KOPT-K1 (cell line): ENCODE data around the gene UVRAG.
"Not testable (repeated sequence)": the region's sequence is repeated elsewhere in the genome, so short reads cannot be mapped to it uniquely, and the experiment has no call there.

Source experiments
- H3K27ac ChIP-seq: fragments of 200-600 bp; sonication (generic); 2 replicates; pipeline ENCODE4 v1.5.1; 2016; ENCODE audit warnings: antibody characterized with exemption, mild to moderate bottlenecking, low read depth, low read length; ENCODE audit not compliant: poor library complexity, severe bottlenecking
- H3K36me3 ChIP-seq: fragments of 200-600 bp; sonication (generic); 2 replicates; pipeline ENCODE4 v1.5.1; 2017; ENCODE audit warnings: antibody characterized with exemption, mild to moderate bottlenecking, low read length, moderate library complexity; ENCODE audit not compliant: insufficient read depth
- H3K9me3 ChIP-seq: fragments of 200-600 bp; sonication (generic); 2 replicates; pipeline ENCODE4 v1.5.1; 2017; ENCODE audit warnings: antibody characterized with exemption, low read length, mild to moderate bottlenecking; ENCODE audit not compliant: insufficient read depth, poor library complexity, severe bottlenecking

UVRAG gene

DNA sequence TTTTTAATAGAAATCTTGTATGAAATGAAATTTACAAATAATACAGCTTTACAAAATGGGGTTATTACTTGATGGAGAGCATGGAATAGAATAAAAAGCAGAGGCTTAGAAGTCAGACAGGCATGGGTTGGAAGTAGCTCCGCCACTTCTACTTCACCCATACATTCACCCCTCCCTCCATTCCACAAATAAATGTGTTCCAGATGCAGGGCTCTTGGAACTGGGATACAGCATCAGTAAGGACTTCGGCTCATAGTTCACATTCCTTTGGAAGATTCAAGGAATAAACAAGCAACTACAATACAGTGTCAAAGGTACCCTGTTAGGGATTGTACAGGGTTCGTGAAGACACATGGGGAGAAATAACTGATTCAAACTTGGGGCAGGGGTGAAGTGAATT, 234.5 kb downstream of the UVRAG start:
- H3K9me3 ChIP-seq: peaks cover 47% of the 10 kb centered on the region
- peaks cover 27% of the 10 kb centered on the region for H3K36me3 ChIP-seq
- no peak overlapping the region for H3K27ac ChIP-seq

DNA sequence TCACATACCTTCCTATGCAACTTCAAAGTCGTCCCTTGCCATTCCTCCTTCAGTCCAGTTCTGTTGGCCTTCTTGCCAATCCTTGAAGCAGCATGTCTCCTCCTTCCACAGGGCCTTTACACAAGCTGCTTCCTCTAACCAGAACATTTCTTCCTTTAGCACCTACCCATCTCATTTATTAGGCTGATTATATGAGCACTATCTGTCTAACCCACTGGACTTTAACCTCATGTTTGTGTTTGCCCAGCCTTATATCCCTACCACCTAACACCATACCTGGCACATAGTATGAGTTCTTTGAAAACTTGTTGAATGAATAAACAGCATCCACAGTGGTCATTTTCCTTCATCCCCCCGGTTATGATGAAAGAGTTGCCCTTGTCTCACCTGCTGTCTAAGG, 236.9 kb downstream of the UVRAG start:
- Histone ChIP-seq H3K27ac (no peak overlapping the region), H3K36me3 (peaks cover 27% of the 10 kb centered on the region), H3K9me3 (peaks cover 41% of the 10 kb centered on the region)

DNA sequence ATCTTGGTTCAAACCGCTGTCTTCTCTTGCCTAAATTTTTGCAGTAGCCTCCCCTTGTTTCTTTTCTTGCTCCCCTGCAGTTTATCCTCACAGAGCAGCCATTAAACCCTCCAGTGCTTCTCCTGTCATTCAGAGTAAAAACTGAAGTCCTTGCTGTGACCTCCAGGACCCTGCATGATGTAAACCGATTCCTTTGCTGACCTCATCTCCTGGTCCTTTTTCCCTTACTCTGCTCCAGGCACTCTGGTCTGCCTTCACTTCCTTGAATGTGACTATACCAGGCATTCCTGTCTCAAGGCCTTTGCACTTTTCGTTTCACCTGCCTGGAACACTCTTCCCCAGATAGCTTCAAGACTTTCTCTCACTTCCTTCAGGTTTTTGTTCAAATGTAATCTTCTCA, 239.3 kb downstream of the UVRAG start:
- H3K27ac ChIP-seq: no peak overlapping the region
- peaks cover 9% of the 10 kb centered on the region for H3K36me3 ChIP-seq
- peaks cover 17% of the 10 kb centered on the region for H3K9me3 ChIP-seq

DNA sequence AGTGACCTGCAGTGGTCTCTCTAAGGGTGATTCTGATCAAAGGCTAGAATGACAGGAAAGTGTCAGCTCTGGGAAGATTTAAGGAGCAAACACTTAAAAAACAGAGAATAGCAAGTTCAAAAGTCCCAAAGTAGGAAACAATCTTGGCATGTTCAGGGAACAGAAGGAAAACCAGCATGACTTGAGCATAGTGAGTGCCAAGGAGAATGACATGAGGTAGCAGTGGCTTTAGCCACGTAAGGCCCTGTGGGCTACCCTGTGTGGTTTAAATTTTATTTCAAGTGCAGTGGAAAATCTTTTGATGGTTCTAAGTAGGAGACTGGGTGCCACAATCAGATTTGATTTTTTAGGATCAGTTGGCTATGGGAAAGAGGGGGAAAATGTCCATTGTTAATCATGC, 241.9 kb downstream of the UVRAG start:
- Histone ChIP-seq H3K36me3 (0 out of 2 replicates have a peak, but pooled peaks cover 3% of the 10 kb centered on the region), H3K27ac (no peak overlapping the region), H3K9me3 (peaks cover 5% of the 10 kb centered on the region)

DNA sequence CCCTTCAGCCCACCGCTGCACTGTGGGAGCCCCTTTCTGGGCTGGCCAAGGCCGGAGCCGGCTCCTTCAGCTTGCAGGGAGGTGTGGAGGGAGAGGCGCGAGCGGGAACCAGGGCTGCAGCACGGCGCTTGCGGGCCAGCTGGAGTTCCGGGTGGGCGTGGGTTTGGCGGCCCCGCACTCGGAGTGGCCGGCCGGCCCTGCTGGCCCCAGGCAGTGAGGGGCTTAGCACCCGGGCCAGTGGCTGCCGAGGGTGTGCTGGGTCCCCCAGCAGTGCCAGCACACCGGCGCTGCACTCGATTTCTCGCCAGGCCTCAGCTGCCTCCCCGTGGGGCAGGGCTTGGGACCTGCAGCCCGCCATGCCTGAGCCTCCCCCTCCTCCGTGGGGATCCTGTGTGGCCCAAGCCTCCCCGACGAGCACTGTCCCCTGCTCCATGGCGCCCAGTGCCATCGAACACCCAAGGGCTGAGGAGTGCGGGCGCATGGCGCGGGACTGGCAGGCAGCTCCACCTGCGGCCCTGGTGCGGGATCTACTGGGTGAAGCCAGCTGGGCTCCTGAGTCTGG, 245.5 kb downstream of the UVRAG start:
- not testable (repeated sequence) for H3K27ac ChIP-seq, H3K36me3 ChIP-seq, H3K9me3 ChIP-seq

DNA sequence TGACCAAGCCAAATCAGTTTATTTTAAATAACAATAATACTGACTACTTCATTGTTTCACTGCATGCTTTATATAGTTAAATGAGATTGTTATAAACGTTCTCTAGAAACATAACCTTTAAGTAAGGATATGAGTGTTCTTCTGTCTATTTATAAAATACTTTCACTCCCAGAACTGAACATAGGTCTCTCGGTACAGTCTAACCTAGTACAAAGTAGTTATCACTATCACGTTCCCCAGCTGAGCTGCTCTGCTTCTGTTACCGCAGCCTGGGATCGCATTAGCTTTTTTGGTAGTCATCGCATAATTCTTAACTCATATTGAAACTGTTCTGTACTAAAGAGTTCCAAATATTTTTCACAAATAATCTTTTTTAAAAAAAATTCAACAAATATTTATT, 247.7 kb downstream of the UVRAG start:
- Histone ChIP-seq H3K27ac (no peak overlapping the region), H3K9me3 (no peaks in the 10 kb centered on the region), H3K36me3 (peaks cover 23% of the 10 kb centered on the region)

DNA sequence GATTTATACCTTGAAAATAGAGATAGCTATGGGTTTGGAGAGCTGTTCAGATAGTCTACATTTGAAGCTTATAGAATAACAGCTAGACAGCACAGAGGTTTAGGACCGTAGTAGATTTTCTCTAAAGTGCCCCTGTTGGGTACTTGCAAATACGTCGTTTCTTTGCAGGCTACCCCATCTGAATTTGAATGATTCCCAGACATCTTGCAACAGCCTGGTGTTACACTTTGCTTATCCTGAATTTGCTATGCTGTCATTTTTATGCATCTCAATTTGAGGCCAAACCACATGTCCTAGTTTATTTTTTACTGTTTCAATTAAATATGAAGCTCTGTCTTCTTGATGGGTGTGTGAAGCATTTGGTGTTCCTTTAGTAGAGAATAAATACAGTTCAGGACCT, 249.2 kb downstream of the UVRAG start:
- Histone ChIP-seq H3K9me3 (no peaks in the 10 kb centered on the region), H3K27ac (no peak overlapping the region), H3K36me3 (peaks cover 26% of the 10 kb centered on the region)

DNA sequence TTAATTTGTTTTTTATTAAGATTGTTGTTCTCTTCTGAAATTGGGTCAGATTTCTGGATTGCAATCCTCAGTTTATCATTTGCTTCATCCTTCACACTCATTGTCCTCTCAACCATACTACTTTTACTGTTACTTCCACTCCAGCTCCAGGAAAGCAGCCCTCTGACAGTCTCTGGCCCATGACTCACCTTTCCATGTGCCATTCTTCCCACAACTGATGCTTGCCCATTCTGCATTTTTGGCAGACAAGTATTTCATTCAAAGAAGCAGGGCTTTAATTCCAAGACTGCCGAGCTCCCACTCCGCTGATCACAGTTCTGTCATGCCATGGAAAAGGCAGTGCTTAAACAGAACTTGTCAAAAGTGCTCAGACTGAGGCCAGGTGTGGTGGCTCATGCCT, 252.1 kb downstream of the UVRAG start:
- peaks cover 33% of the 10 kb centered on the region for H3K36me3 ChIP-seq
- H3K9me3 ChIP-seq: no peaks in the 10 kb centered on the region
- no peak overlapping the region for H3K27ac ChIP-seq

DNA sequence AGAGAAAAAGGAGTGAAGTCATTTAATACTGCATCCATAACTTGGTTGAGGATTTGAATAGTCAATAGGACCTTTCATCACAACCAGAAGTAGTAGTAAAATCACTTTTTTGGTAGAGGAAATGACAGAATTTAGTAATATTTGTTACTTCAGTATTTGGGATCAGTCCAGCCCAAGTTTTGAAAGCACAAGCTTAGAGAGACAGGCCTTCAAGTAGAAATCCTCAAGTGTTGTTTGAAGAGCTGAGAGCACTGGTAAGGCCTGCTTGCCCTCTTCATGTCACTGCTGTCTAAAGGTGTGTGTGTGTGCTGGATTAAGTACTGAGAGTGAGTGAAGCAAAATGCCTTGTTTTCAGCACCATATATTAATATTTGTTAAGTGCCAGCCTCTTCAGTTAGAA, 254.0 kb downstream of the UVRAG start:
- no peaks in the 10 kb centered on the region for H3K9me3 ChIP-seq
- no peak overlapping the region for H3K27ac ChIP-seq
- H3K36me3 ChIP-seq: peaks cover 33% of the 10 kb centered on the region

DNA sequence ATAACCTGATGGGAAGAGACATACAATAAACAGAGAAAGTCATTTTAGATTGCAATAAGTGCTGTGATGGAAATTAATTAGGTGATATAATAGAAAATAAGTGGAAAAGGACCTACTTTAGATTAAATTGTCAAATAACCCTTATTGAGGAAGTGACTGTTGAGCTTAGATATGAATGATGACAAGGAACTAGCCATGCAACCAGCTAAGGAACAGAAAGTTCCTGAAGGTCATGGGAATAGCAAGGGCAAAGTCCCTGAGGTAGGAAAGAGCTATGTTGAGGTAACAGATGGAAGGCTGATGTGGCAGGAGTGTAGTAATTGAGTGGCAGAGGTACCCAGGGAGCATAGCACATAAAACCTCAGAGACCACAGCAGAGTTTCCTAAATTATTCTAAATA, 256.1 kb downstream of the UVRAG start:
- Histone ChIP-seq H3K36me3 (peaks cover 27% of the 10 kb centered on the region), H3K27ac (no peak overlapping the region), H3K9me3 (peaks cover 4% of the 10 kb centered on the region)

DNA sequence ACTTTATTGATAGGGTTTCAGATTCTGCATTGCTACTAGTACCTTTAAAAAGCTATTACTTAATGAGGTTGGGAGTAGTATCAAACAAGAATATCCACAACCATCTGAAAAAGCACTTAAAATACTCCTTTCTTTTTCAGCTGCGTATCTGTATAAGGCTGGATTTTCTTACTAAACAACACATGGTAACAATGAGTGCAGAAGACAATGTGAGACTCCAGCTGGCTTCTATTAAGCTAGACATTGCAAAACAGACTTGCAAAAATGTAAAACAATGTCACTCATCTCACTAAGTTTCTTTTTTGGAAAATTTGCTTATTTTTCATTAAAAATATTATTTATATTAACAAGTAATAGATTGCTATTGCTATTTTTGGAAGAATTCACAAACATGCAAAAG, 258.7 kb downstream of the UVRAG start:
- Histone ChIP-seq H3K36me3 (peaks cover 6% of the 10 kb centered on the region; the same call in 1 of the 2 replicates), H3K27ac (no peak overlapping the region), H3K9me3 (peaks cover 4% of the 10 kb centered on the region)

DNA sequence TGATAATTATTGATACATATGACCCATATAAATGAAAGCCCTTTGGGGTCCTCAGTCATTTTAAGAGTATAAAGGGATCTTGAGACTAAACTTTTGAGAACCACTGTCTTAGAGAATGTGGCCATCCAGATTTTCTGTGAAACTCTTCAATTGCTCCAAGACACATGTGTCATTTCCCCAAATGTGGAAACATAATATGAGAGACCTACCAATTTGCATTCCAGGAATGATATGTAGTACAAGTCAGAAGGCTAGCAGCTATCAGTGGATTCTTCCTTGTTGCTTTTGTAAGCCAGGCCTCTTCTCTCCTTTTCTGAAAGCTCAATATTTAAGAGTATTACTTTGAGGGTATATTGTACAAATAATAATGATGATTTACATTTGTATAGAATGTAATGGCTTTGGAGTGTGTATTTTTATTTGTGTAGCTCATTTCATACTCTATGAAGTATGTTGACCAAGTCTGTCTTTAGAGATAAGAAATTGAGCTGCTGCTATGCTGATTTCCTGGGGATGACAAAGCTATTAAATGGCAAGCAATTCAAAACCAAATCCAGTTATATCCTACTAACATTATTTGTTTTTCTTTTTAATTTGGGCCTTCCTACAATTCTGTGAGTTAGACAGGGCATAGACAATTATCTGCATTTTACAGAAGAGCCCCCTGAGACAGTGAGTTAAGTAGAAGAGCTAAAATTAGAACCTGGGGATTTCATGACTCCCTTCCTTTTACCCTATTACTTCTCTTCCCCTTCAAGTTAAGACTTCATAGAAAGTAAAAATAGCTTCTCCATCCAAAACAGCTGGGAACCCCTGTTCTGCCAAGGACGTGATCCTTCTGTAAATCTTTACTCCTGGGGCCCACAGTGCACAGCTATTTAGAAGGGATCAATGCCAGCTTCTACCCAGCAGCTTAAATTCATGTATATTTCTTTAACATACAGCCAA, 259.4 kb downstream of the UVRAG start:
- H3K36me3 ChIP-seq: 0 out of 2 replicates have a peak, but pooled peaks cover 8% of the 10 kb centered on the region
- no peak overlapping the region for H3K27ac ChIP-seq
- H3K9me3 ChIP-seq: peaks cover 4% of the 10 kb centered on the region

DNA sequence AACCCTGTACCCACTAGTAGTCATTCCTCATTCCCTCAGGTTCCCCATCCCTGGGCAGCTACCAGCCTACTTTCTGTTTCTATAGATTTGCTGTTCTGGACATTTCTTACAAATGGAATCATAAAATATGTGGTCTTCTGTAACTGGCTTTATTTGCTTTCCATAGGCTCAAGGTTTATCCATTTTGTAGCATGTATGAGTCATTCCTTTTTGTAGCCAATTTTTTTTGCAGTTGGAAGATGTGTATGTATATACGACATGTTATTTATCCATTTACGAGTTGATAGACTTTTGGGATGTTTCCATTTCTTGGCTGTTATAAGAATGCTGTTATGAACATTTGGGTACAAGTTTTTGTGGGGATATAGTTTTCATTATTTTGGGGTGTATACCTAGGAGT, 260.7 kb downstream of the UVRAG start:
- no peak overlapping the region for H3K27ac ChIP-seq
- 0 out of 2 replicates have a peak, but pooled peaks cover 5% of the 10 kb centered on the region for H3K36me3 ChIP-seq
- H3K9me3 ChIP-seq: peaks cover 4% of the 10 kb centered on the region

DNA sequence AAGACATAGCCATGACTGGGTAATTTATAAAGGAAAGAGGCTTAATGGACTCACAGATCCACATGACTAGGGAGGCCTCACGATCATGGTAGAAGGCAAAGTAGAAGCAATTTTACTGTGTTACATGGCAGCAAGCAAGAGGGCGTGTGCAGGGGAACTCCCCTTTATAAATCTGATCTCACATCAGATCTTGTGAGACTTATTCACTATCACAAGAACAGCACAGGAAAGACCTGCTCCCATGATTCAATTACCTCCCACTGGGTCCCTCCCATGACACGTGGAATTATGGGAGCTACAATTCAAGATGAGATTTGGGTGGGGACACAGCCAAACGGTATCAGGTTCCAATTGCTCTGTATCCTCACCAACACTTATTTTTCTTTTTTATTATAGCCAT, 261.2 kb downstream of the UVRAG start:
- not testable (repeated sequence) for H3K9me3 ChIP-seq, H3K27ac ChIP-seq, H3K36me3 ChIP-seq

DNA sequence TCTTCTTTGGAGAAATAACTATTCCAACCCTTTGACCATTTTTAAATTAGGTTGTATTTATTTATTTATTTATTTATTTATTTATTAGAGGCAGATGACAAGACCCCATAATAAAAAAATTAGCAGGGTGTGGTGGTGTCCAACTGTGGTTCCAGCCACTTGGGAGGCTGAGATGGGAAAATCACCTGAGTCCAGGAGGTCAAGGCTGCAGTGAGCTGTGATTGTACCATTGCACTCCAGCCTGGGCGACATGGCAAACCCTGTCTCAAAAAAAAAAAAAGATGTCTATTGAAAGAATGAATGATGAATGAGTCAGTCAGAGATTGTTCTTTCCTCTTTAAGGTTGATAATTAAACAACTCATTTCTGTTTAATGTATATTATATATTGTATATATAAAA, 261.7 kb downstream of the UVRAG start:
- 0 out of 2 replicates have a peak, but pooled peaks cover 5% of the 10 kb centered on the region for H3K36me3 ChIP-seq

More for the DNA sequence above, 261.7 kb downstream of the UVRAG start:
- H3K27ac ChIP-seq: no peak overlapping the region
- H3K9me3 ChIP-seq: peaks cover 4% of the 10 kb centered on the region
